WTC11 (cell line): ENCODE results near the gene DGCR2. TPM values are rescaled to one million over a fixed set of nuclear protein-coding genes. Genes with fewer than 3 reads are reported as not detected.

ENCODE experiments used
- ATAC-seq: fragments of 200-7000 bp; cut with Tn5 transposase; 2 replicates; pipeline ENCODE4 v1.10.0; 2021; ENCODE audit warnings: mild to moderate bottlenecking, moderate library complexity
- CTCF ChIA-PET: fragments of 300-600 bp; sonication (Branson Sonifier 250); formaldehyde crosslinking; loops from one replicate; lab custom pipeline; 2021; ENCODE audit warnings: antibody characterized with exemption; lab: Charles Lee
- POLR2A ChIA-PET: fragments of 350-600 bp; sonication (Branson Sonifier 250); formaldehyde crosslinking; loops from one replicate; lab custom pipeline; 2021; ENCODE audit warnings: antibody characterized with exemption; lab: Charles Lee
- DNase-seq: peaks from one replicate; pipeline ENCODE4 v3.0.0; 2021; ENCODE audit warnings: low spot score
- H3K27ac Mint-ChIP-seq: 2 replicates; pipeline ENCODE4 v1.8.0; 2021; ENCODE audit warnings: mixed read lengths
- H3K27me3 Mint-ChIP-seq: 2 replicates; pipeline ENCODE4 v1.8.0; 2021; ENCODE audit warnings: low read depth, mild to moderate bottlenecking, moderate library complexity, mixed read lengths
- H3K36me3 Mint-ChIP-seq: 2 replicates; pipeline ENCODE4 v1.8.0; 2021; ENCODE audit warnings: mixed read lengths
- H3K4me1 Mint-ChIP-seq: 2 replicates; pipeline ENCODE4 v1.8.0; 2022; ENCODE audit warnings: mixed read lengths
- H3K4me3 Mint-ChIP-seq: 2 replicates; pipeline ENCODE4 v1.8.0; 2021; ENCODE audit warnings: mild to moderate bottlenecking, moderate library complexity, mixed read lengths
- H3K9me3 Mint-ChIP-seq: 2 replicates; pipeline ENCODE4 v1.8.0; 2021; ENCODE audit warnings: mixed read lengths
- AFF4 ChIP-seq: sonication (generic); formaldehyde crosslinking; IDR thresholded peaks from 2 replicates; pipeline ENCODE4 v1.8.1; 2023; ENCODE audit warnings: mild to moderate bottlenecking, missing genetic modification reagents, borderline replicate concordance
- FOXJ3 ChIP-seq: sonication (generic); formaldehyde crosslinking; IDR thresholded peaks from 2 replicates; pipeline ENCODE4 v1.9.0; 2021; ENCODE audit warnings: missing genetic modification reagents, mild to moderate bottlenecking, borderline replicate concordance
- IRF2 ChIP-seq: sonication (generic); formaldehyde crosslinking; IDR thresholded peaks from 2 replicates; pipeline ENCODE4 v1.8.0; 2022; ENCODE audit warnings: low read depth, missing genetic modification reagents, borderline replicate concordance
- JAZF1 ChIP-seq: fragments of 250-450 bp; sonication (Bioruptor Pico); IDR thresholded peaks from 2 replicates; pipeline ENCODE4 v1.9.0; 2021; ENCODE audit warnings: moderate library complexity, mild to moderate bottlenecking, inconsistent platforms
- MYBL2 ChIP-seq: sonication (generic); formaldehyde crosslinking; IDR thresholded peaks from 2 replicates; pipeline ENCODE4 v1.8.1; 2023; ENCODE audit warnings: mild to moderate bottlenecking, moderate library complexity, missing genetic modification reagents
- NFE2L1 ChIP-seq: sonication (generic); formaldehyde crosslinking; IDR thresholded peaks from 2 replicates; pipeline ENCODE4 v1.8.1; 2023; ENCODE audit warnings: missing genetic modification reagents
- NR1H2 ChIP-seq: sonication (generic); formaldehyde crosslinking; IDR thresholded peaks from 2 replicates; pipeline ENCODE4 v1.9.0; 2021; ENCODE audit warnings: mild to moderate bottlenecking, moderate library complexity, missing genetic modification reagents
- PRRX2 ChIP-seq: fragments of 250-450 bp; sonication (Bioruptor Pico); IDR thresholded peaks from 2 replicates; pipeline ENCODE4 v1.8.0; 2021; ENCODE audit warnings: mild to moderate bottlenecking
- RORB ChIP-seq: fragments of 250-450 bp; sonication (Bioruptor Pico); IDR thresholded peaks from 2 replicates; pipeline ENCODE4 v1.9.0; 2021; ENCODE audit warnings: mild to moderate bottlenecking
- SOX15 ChIP-seq: fragments of 250-450 bp; sonication (Bioruptor Pico); IDR thresholded peaks from 2 replicates; pipeline ENCODE4 v1.9.0; 2021; ENCODE audit warnings: mild to moderate bottlenecking
- ZNF263 ChIP-seq: sonication (generic); formaldehyde crosslinking; IDR thresholded peaks from 2 replicates; pipeline ENCODE4 v1.8.1; 2022; ENCODE audit warnings: low read depth, mild to moderate bottlenecking, moderate library complexity, missing genetic modification reagents
- ZNF416 ChIP-seq: fragments of 250-450 bp; sonication (Bioruptor Pico); IDR thresholded peaks from 2 replicates; pipeline ENCODE4 v1.9.0; 2021; ENCODE audit warnings: mild to moderate bottlenecking, inconsistent platforms
- ZNF425 ChIP-seq: fragments of 250-450 bp; sonication (Bioruptor Pico); conservative IDR thresholded peaks from 2 replicates; pipeline ENCODE4 v1.9.0; 2021; ENCODE audit warnings: mild to moderate bottlenecking
- total RNA-seq: library from RNA; stranded (reverse); gene quantifications from 3 replicates; pipeline ENCODE4 v1.2.3, GENCODE V29; 2021
- TF ChIP-seq, protein P1 (sequence below): sonication (generic); formaldehyde crosslinking; IDR thresholded peaks from 2 replicates; pipeline ENCODE4 v1.8.1; 2022; ENCODE audit warnings: low read depth, mild to moderate bottlenecking, moderate library complexity, missing genetic modification reagents, borderline replicate concordance
- TF ChIP-seq, protein P2 (sequence below): fragments of 250-450 bp; sonication (Bioruptor Pico); IDR thresholded peaks from 2 replicates; pipeline ENCODE4 v1.9.0; 2021; ENCODE audit warnings: mild to moderate bottlenecking
- TF ChIP-seq, protein P3 (sequence below): fragments of 250-450 bp; sonication (Bioruptor Pico); IDR thresholded peaks from 2 replicates; pipeline ENCODE4 v1.9.0; 2021; ENCODE audit warnings: mild to moderate bottlenecking
- TF ChIP-seq, protein P4 (sequence below): sonication (generic); formaldehyde crosslinking; IDR thresholded peaks from 2 replicates; pipeline ENCODE4 v1.8.1; 2023; ENCODE audit warnings: mild to moderate bottlenecking, moderate library complexity, missing genetic modification reagents
- TF ChIP-seq, protein P5 (sequence below): sonication (generic); formaldehyde crosslinking; IDR thresholded peaks from 2 replicates; pipeline ENCODE4 v1.8.1; 2022; ENCODE audit warnings: mild to moderate bottlenecking, missing genetic modification reagents, moderate library complexity, borderline replicate concordance

The DGCR2 gene
- total RNA-seq, 1 experiment from 2014 or later: 64.2 TPM

DNA sequence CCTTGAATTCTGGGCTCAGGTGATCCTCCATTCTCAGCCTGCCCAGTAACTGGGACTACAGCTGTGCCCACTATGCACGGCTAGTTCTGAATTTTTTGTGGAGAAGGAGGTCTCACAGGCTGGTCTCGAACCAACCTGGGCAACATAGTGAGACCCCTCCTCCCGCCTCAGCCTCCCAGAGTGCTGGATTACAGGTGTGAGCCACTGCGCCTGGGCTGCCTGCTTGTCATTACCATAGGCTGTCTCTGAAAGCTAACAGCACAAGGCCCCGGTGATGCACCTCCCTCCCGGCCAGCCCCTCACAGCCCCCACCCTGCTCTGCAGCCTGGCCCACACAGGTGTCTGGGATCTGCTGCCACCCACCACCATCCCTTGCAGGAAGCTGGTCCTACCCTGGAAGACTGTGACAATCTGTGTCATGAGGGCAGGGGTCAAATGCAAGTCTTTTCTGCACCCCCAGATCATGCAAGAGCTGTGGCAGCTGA is 82.4 kb downstream of the DGCR2 start (continued):
- TF ChIP-seq PRRX2 (CRISPR knock-in tag) (no peak), IRF2 (no peak), NR1H2 (CRISPR knock-in tag) (no peak), SOX15 (CRISPR knock-in tag) (no peak), ZNF416 (CRISPR knock-in tag) (no peak)
- TF ChIP-seq, protein P1, sequence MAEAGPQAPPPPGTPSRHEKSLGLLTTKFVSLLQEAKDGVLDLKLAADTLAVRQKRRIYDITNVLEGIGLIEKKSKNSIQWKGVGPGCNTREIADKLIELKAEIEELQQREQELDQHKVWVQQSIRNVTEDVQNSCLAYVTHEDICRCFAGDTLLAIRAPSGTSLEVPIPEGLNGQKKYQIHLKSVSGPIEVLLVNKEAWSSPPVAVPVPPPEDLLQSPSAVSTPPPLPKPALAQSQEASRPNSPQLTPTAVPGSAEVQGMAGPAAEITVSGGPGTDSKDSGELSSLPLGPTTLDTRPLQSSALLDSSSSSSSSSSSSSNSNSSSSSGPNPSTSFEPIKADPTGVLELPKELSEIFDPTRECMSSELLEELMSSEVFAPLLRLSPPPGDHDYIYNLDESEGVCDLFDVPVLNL (CRISPR knock-in tag): no peak

DNA sequence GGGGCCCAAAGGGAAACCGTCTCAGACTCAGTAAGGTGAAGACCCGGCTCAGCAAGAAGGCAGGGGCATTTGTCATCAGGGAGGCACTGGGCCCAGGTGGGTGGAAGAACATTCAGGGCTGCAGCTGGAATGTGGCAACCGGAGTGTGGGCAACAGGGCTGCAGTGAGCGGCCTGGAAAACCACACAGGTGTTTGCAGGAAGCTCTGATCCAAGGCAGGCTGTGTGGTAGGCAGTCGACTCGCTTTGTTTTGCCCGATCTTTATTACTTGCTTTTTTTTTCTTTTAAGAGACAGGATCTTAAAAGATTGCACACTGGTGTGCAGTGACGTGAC is 82.8 kb downstream of the DGCR2 start:
- Mint-ChIP-seq H3K4me1 (no peaks in the 10 kb centered on the region; the same call in 1 of the 2 replicates), H3K27me3 (no peaks in the 10 kb centered on the region), H3K4me3 (no peak overlapping the region), H3K27ac (no peak overlapping the region), H3K36me3 (peaks cover 14% of the 10 kb centered on the region), H3K9me3 (no peaks in the 10 kb centered on the region)
- TF ChIP-seq, protein P2, sequence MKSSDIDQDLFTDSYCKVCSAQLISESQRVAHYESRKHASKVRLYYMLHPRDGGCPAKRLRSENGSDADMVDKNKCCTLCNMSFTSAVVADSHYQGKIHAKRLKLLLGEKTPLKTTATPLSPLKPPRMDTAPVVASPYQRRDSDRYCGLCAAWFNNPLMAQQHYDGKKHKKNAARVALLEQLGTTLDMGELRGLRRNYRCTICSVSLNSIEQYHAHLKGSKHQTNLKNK (CRISPR knock-in tag): no peak
- DNase-seq (no peak), ATAC-seq (no peak)
- ChIA-PET CTCF (no interaction called here), POLR2A (no interaction called here)

GRCh38 chr22:19038728-19039447 is 83.3 kb downstream of the DGCR2 start:
- Mint-ChIP-seq H3K4me3 (no peak overlapping the region), H3K9me3 (no peaks in the 10 kb centered on the region), H3K27me3 (no peaks in the 10 kb centered on the region), H3K36me3 (peaks cover 10% of the 10 kb centered on the region; the same call in 1 of the 2 replicates), H3K4me1 (no peaks in the 10 kb centered on the region; the same call in 1 of the 2 replicates), H3K27ac (no peak overlapping the region)
- CTCF ChIA-PET: interaction anchor here (0.8 to 1.6 kb wide), 2 partner anchors 40 to 110 kb away, joined by 4 to 6 read pairs; no protein-coding TSS in a partner anchor
- POLR2A ChIA-PET: no interaction called here
- ATAC-seq: peak; percentile 8; the same call in 1 of the 2 replicates
- peak; percentile 11 for DNase-seq
- no peak for TF ChIP-seq FOXJ3 (CRISPR knock-in tag)
- no peak for TF ChIP-seq MYBL2
- no peak for TF ChIP-seq RORB (CRISPR knock-in tag)
- TF ChIP-seq, protein P3, sequence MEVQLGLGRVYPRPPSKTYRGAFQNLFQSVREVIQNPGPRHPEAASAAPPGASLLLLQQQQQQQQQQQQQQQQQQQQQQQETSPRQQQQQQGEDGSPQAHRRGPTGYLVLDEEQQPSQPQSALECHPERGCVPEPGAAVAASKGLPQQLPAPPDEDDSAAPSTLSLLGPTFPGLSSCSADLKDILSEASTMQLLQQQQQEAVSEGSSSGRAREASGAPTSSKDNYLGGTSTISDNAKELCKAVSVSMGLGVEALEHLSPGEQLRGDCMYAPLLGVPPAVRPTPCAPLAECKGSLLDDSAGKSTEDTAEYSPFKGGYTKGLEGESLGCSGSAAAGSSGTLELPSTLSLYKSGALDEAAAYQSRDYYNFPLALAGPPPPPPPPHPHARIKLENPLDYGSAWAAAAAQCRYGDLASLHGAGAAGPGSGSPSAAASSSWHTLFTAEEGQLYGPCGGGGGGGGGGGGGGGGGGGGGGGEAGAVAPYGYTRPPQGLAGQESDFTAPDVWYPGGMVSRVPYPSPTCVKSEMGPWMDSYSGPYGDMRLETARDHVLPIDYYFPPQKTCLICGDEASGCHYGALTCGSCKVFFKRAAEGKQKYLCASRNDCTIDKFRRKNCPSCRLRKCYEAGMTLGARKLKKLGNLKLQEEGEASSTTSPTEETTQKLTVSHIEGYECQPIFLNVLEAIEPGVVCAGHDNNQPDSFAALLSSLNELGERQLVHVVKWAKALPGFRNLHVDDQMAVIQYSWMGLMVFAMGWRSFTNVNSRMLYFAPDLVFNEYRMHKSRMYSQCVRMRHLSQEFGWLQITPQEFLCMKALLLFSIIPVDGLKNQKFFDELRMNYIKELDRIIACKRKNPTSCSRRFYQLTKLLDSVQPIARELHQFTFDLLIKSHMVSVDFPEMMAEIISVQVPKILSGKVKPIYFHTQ (CRISPR knock-in tag): no peak
- TF ChIP-seq, protein P4, sequence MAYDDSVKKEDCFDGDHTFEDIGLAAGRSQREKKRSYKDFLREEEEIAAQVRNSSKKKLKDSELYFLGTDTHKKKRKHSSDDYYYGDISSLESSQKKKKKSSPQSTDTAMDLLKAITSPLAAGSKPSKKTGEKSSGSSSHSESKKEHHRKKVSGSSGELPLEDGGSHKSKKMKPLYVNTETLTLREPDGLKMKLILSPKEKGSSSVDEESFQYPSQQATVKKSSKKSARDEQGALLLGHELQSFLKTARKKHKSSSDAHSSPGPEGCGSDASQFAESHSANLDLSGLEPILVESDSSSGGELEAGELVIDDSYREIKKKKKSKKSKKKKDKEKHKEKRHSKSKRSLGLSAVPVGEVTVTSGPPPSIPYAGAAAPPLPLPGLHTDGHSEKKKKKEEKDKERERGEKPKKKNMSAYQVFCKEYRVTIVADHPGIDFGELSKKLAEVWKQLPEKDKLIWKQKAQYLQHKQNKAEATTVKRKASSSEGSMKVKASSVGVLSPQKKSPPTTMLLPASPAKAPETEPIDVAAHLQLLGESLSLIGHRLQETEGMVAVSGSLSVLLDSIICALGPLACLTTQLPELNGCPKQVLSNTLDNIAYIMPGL: no peak
- TF ChIP-seq AFF4 (CRISPR knock-in tag): no peak
- TF ChIP-seq, protein P5, sequence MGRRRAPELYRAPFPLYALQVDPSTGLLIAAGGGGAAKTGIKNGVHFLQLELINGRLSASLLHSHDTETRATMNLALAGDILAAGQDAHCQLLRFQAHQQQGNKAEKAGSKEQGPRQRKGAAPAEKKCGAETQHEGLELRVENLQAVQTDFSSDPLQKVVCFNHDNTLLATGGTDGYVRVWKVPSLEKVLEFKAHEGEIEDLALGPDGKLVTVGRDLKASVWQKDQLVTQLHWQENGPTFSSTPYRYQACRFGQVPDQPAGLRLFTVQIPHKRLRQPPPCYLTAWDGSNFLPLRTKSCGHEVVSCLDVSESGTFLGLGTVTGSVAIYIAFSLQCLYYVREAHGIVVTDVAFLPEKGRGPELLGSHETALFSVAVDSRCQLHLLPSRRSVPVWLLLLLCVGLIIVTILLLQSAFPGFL (CRISPR knock-in tag): no peak
- no peak for TF ChIP-seq NFE2L1
- TF ChIP-seq ZNF263 (CRISPR knock-in tag): no peak
- no peak for TF ChIP-seq ZNF425 (CRISPR knock-in tag)
- TF ChIP-seq JAZF1 (CRISPR knock-in tag): no peak
